K562 (cell line): ENCODE results near the gene PYGB. TPM values are rescaled to one million over a fixed set of nuclear protein-coding genes. Genes with fewer than 3 reads are reported as not detected.

Source experiments
- ATAC-seq: fragments of 200-7000 bp; cut with Tn5 transposase; 3 replicates; pipeline ENCODE4 v1.9.1; 2020; ENCODE audit warnings: moderate library complexity
- BruUV-seq: library from RNA; stranded (reverse); fragments of 400-500 nt; replicated peaks from 2 replicates; lab custom pipeline; 2021; lab: Mats Ljungman, UMichigan
- CTCF ChIA-PET: fragments of 300-600 bp; formaldehyde crosslinking; extraction: SDS; loops from one replicate; lab custom pipeline; 2021; ENCODE audit warnings: low intra/inter-chr PET ratio; lab: Yijun Ruan, JAX
- POLR2A ChIA-PET: fragments of 300-600, 350-650 bp; sonication (Branson Sonifier 250); formaldehyde crosslinking; extraction: SDS; loops from one replicate; lab custom pipeline; 2021; ENCODE audit warnings: antibody characterized with exemption, inconsistent platforms; lab: Yijun Ruan, JAX
- DNase-seq, 4 experiments: peaks; one replicate each; pipeline versions ENCODE4 v3.0.0 to v3.0.0-alpha.2; 2011 to 2018; ENCODE audit warnings: low spot score in 3 of 4, mixed read lengths in 3 of 4; ENCODE audit errors: extremely low read depth in 1 of 4
- FAIRE-seq: peaks from 2 replicates; lab custom pipeline; 2011; peaks lifted over from hg19 to GRCh38; lab: Jason Lieb, UNC
- H2AFZ ChIP-seq: 2 replicates; pipeline ENCODE4 v1.6.0; 2011; ENCODE audit warnings: low read depth, low read length, control low read depth, inconsistent platforms
- H3K27ac ChIP-seq: fragments of 200-600 bp; 3 replicates; pipeline ENCODE4 v1.8.0; 2011; ENCODE audit warnings: low read depth, mild to moderate bottlenecking, control low read depth, inconsistent platforms, low read length, moderate library complexity, mixed read lengths; ENCODE audit errors: extremely low read depth
- H3K27me3 ChIP-seq, 2 experiments: fragments of 300-600 bp in 1 of 2; 2 replicates in 1 of 2; 3 replicates in 1 of 2; pipeline versions ENCODE4 v1.6.0 to v1.8.0; 2011; ENCODE audit warnings: inconsistent platforms in 2 of 2, low read length in 2 of 2, mild to moderate bottlenecking in 1 of 2, mixed read lengths in 1 of 2, moderate library complexity in 1 of 2; ENCODE audit not compliant: control insufficient read depth in 2 of 2, insufficient read depth in 2 of 2
- H3K36me3 ChIP-seq: fragments of 300-600 bp; 3 replicates; pipeline ENCODE4 v1.8.0; 2011; ENCODE audit warnings: mild to moderate bottlenecking, low read length, inconsistent platforms; ENCODE audit not compliant: control insufficient read depth, insufficient read depth
- H3K4me1 ChIP-seq, 2 experiments: fragments of 200-600 bp in 1 of 2; replicated peaks in 1 of 2; 2 replicates in 1 of 2; 3 replicates in 1 of 2; pipeline versions ENCODE4 v1.5.1 to v1.8.0; 2011; ENCODE audit warnings: inconsistent platforms in 2 of 2, low read length in 2 of 2, mild to moderate bottlenecking in 1 of 2, mixed read lengths in 1 of 2, moderate library complexity in 1 of 2; ENCODE audit not compliant: control insufficient read depth in 2 of 2, insufficient read depth in 2 of 2
- H3K4me2 ChIP-seq: 2 replicates; pipeline ENCODE4 v1.6.1; 2011; ENCODE audit warnings: low read length, control low read depth, inconsistent platforms, mixed read lengths; ENCODE audit not compliant: insufficient read depth
- H3K4me3 ChIP-seq: fragments of 200-600 bp; sonication (generic), shearing (Covaris generic); 2 replicates; pipeline ENCODE4 v1.5.1; 2016; ENCODE audit warnings: control low read depth, inconsistent platforms
- H3K79me2 ChIP-seq: fragments of 200-600 bp; 3 replicates; pipeline ENCODE4 v1.8.0; 2011; ENCODE audit warnings: low read length, inconsistent platforms; ENCODE audit not compliant: control insufficient read depth, insufficient read depth
- H3K9ac ChIP-seq, 2 experiments: 2 replicates each; pipeline versions ENCODE4 v1.6.0 to v1.6.1; 2011; ENCODE audit warnings: low read depth in 2 of 2, low read length in 2 of 2, control low read depth in 1 of 2, inconsistent platforms in 1 of 2, mild to moderate bottlenecking in 1 of 2, mixed read lengths in 1 of 2; ENCODE audit not compliant: insufficient read depth in 1 of 2
- H3K9me1 ChIP-seq: one replicate; pipeline ENCODE4 v1.6.0; 2011; ENCODE audit warnings: inconsistent platforms, mild to moderate bottlenecking, low read length, moderate library complexity; ENCODE audit not compliant: control insufficient read depth, insufficient read depth
- H3K9me3 ChIP-seq: replicated peaks from 2 replicates; pipeline ENCODE4 v1.5.1; 2011; ENCODE audit warnings: low read depth, low read length, inconsistent platforms; ENCODE audit not compliant: control insufficient read depth, insufficient read depth
- H4K20me1 ChIP-seq: replicated peaks from 2 replicates; pipeline ENCODE4 v1.6.1; 2011; ENCODE audit warnings: low read length, inconsistent platforms, mixed read lengths; ENCODE audit not compliant: control insufficient read depth, insufficient read depth
- CBX2 ChIP-seq: fragments of 200-600 bp; sonication (generic); IDR thresholded peaks from one replicate; pipeline ENCODE4 v1.6.1; 2012; ENCODE audit warnings: mild to moderate bottlenecking, low read length, inconsistent platforms; ENCODE audit not compliant: insufficient read depth, poor library complexity, severe bottlenecking
- E2F3 ChIP-seq: fragments of 250-450 bp; sonication (Bioruptor Pico); IDR thresholded peaks from 2 replicates; pipeline ENCODE4 v1.4.0; 2020; ENCODE audit warnings: mild to moderate bottlenecking
- ETV6 ChIP-seq, 3 experiments: fragments of 150-350 bp in 1 of 3; sonication (generic) in 1 of 3; formaldehyde crosslinking in 1 of 3; IDR thresholded peaks; 2 replicates each; pipeline versions ENCODE4 v1.6.1 to v1.8.0; 2014 to 2022; ENCODE audit warnings: borderline replicate concordance in 2 of 3, low read depth in 2 of 3, antibody characterized with exemption in 1 of 3, low read length in 1 of 3, mild to moderate bottlenecking in 1 of 3, missing genetic modification reagents in 1 of 3
- MEF2A ChIP-seq: IDR thresholded peaks from 2 replicates; pipeline ENCODE4 v1.6.1; 2011; ENCODE audit warnings: low read depth, mild to moderate bottlenecking, low read length, moderate library complexity; ENCODE audit not compliant: control insufficient read depth
- MLX ChIP-seq, 2 experiments: fragments of 450-650 bp in 1 of 2; sonication (generic) in 1 of 2; formaldehyde crosslinking; conservative IDR thresholded peaks; 2 replicates each; pipeline versions ENCODE4 v1.4.0 to v1.8.1; 2020 to 2022; ENCODE audit warnings: mild to moderate bottlenecking in 1 of 2, missing genetic modification reagents in 1 of 2
- NFIX ChIP-seq: fragments of 250-450 bp; sonication (Bioruptor Pico); IDR thresholded peaks from 2 replicates; pipeline ENCODE4 v1.4.0; 2020; ENCODE audit warnings: low read depth, mild to moderate bottlenecking, moderate library complexity
- POU5F1 ChIP-seq: fragments of 150-350 bp; IDR thresholded peaks from 2 replicates; pipeline ENCODE4 v1.6.1; 2014; ENCODE audit warnings: borderline replicate concordance, low read length, low read depth, mild to moderate bottlenecking; ENCODE audit not compliant: partially characterized antibody
- RAD21 ChIP-seq, 2 experiments: fragments of 250-450 bp in 1 of 2; fragments of 450-650 bp in 1 of 2; sonication (Bioruptor Pico) in 1 of 2; formaldehyde crosslinking in 1 of 2; IDR thresholded peaks in 1 of 2; conservative IDR thresholded peaks in 1 of 2; 2 replicates each; pipeline versions ENCODE4 v1.4.0 to v1.8.0; 2020 to 2022; ENCODE audit warnings: mild to moderate bottlenecking in 2 of 2, moderate library complexity in 1 of 2
- ZBTB17 ChIP-seq: fragments of 450-650 bp; formaldehyde crosslinking; IDR thresholded peaks from 2 replicates; pipeline ENCODE4 v1.4.0; 2020; ENCODE audit warnings: mild to moderate bottlenecking
- ZNF146 ChIP-seq: IDR thresholded peaks from one replicate; pipeline ENCODE4 v1.6.1; 2018; ENCODE audit warnings: missing compliant biosample characterization; ENCODE audit not compliant: unreplicated experiment
- ZNF224 ChIP-seq: sonication (generic); formaldehyde crosslinking; IDR thresholded peaks from 2 replicates; pipeline ENCODE4 v1.8.0; 2022; ENCODE audit warnings: mild to moderate bottlenecking, missing genetic modification reagents
- ZNF695 ChIP-seq: fragments of 450-650 bp; formaldehyde crosslinking; IDR thresholded peaks from 2 replicates; pipeline ENCODE4 v1.4.0; 2020; ENCODE audit warnings: mild to moderate bottlenecking, moderate library complexity
- ZNF75A ChIP-seq: fragments of 450-650 bp; formaldehyde crosslinking; IDR thresholded peaks from 2 replicates; pipeline ENCODE4 v1.4.0; 2020; ENCODE audit warnings: mild to moderate bottlenecking
- ZNF780A ChIP-seq: fragments of 250-450 bp; sonication (Bioruptor Pico); IDR thresholded peaks from 2 replicates; pipeline ENCODE4 v1.5.0; 2021; ENCODE audit warnings: mild to moderate bottlenecking
- ZNF79 ChIP-seq: fragments of 250-450 bp; sonication (Bioruptor Pico); IDR thresholded peaks from 2 replicates; pipeline ENCODE4 v1.4.0; 2020; ENCODE audit warnings: low read depth, mild to moderate bottlenecking, moderate library complexity
- WGBS: fragments of 100-300 bp; shearing (Covaris generic); methylation state at CpG from one replicate; pipeline ENCODE4 v1.1.6; 2016; ENCODE audit warnings: low coverage, mixed read lengths; ENCODE audit not compliant: insufficient coverage; ENCODE audit errors: missing lambda C conversion rate; 5-methylcytosine and 5-hydroxymethylcytosine counted together
- in situ Hi-C: fragments of 300-500 bp; cut with MboI; formaldehyde crosslinking; loops from 4 replicates; pipeline ENCODE4 v1.15.0; 2018; ENCODE audit warnings: inconsistent platforms, mixed read lengths
- intact Hi-C: fragments of 100-400 bp; cut with micrococcal nuclease; formaldehyde crosslinking; loops from 2 replicates; pipeline ENCODE4 v1.14.2; 2022
- polyA plus RNA-seq, 8 experiments: library from polyadenylated mRNA; depleted of rRNA in 4 of 8; stranded (reverse) in 5 of 8; unstranded in 3 of 8; fragments of >200 nt; fragmentation: Nextera tagmentation in 2 of 8; fragmentation: Illumina TruSeq in 1 of 8; extraction: Ambion mirVana in 2 of 8; extraction: Trizol in 1 of 8; gene quantifications; 2 replicates each; pipeline versions ENCODE4 v1.2.1 to v1.2.3, GENCODE V29; 2011 to 2014; ENCODE audit warnings: inconsistent platforms in 1 of 8, missing spikeins in 1 of 8
- total RNA-seq, 7 experiments: library from RNA; depleted of rRNA in 6 of 7; stranded (reverse); fragments of >200 nt in 6 of 7; fragmentation: Illumina TruSeq in 2 of 7; extraction: Trizol in 2 of 7; gene quantifications; 2 replicates each; pipeline versions ENCODE4 v1.2.1 to v1.2.3, GENCODE V29; 2011 to 2021; ENCODE audit warnings: low replicate concordance in 1 of 7
- TF ChIP-seq, protein P1 (sequence below): fragments of 250-450 bp; sonication (Bioruptor Pico); IDR thresholded peaks from 2 replicates; pipeline ENCODE4 v1.8.0; 2022; ENCODE audit warnings: moderate library complexity, mild to moderate bottlenecking, inconsistent platforms
- TF ChIP-seq, protein P2 (sequence below): sonication (generic); formaldehyde crosslinking; IDR thresholded peaks from 2 replicates; pipeline ENCODE4 v1.9.0; 2022; ENCODE audit warnings: mild to moderate bottlenecking, missing genetic modification reagents

PYGB gene
- total and polyA plus RNA-seq, 9 of the 15 experiments (the other 6 are each of a cell fraction or from before 2014, with no cell fraction given), result 0.34 to 18.0 (median 9.8) TPM

DNA sequence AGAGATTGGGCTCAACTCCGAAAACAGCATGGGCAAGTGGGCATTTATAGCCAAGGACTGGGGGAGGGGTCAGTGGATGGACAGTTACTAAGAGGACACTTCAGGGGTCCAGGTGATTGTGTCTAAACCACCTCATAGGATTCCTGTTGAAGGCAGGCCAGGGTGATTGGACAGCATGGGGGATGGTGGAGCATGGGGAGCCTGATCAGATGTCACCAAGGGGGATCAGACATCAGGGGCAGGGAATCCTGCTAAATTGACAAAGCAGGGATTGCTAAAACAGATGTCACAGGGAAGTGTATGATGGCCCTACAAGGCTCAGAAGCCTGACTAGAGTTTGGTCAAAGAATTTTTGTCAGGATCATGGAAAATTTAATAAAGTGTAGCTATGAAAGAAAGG is 2.4 kb upstream of the PYGB start:
- in situ Hi-C loops, result no loop called here
- Histone ChIP-seq H3K27ac (no peak overlapping the region), H3K27me3 (no peaks in the 10 kb centered on the region), H3K9me1 (no peaks in the 10 kb centered on the region), H3K9me3 (no peaks in the 10 kb centered on the region), H3K4me1 (peaks cover 10 to 21% of the 10 kb centered on the region in 2 experiments; a peak in 4 of 5 replicates), H3K79me2 (peaks cover 13% of the 10 kb centered on the region), H3K4me3 (no peak overlapping the region), H3K4me2 (no peak overlapping the region), H4K20me1 (no peaks in the 10 kb centered on the region), H3K36me3 (no peaks in the 10 kb centered on the region), H2AFZ (no peak overlapping the region), H3K9ac (no peak overlapping the region)
- no peak for FAIRE-seq
- WGBS, result 83% methylated on average over 1 of the region's 1 CpG
- intact Hi-C loops, result loop anchor here (5.0 kb wide), 1 partner anchor 48 kb away; the partner anchor contains the start of gene ENTPD6
- BruUV-seq, result no TSS peak
- no peak for DNase-seq
- ChIA-PET CTCF (no interaction called here), POLR2A (no interaction called here)
- ATAC-seq, result no peak
- TF ChIP-seq RAD21 (CRISPR knock-in tag; conservative IDR thresholded peaks at IDR 0.05 in 1 of 2, IDR thresholded peaks at IDR 0.05 in 1 of 2) (no peak), ZNF695 (CRISPR knock-in tag) (no peak), E2F3 (CRISPR knock-in tag) (no peak), ZBTB17 (CRISPR knock-in tag) (no peak), ZNF780A (no peak), POU5F1 (no peak), ZNF75A (no peak), ZNF224 (CRISPR knock-in tag) (no peak), ZNF146 (CRISPR knock-in tag) (no peak), MLX (CRISPR knock-in tag; conservative IDR thresholded peaks at IDR 0.05) (no peak), MEF2A (no peak), NFIX (CRISPR knock-in tag) (no peak), ZNF79 (CRISPR knock-in tag) (no peak), ETV6 (IDR thresholded peaks at IDR 0.05; ENCODE audit: borderline replicate concordance in 1 of 2, low read depth in 2 of 2, low read length in 1 of 2) (no peak), ETV6 (CRISPR knock-in tag; IDR thresholded peaks at IDR 0.05; ENCODE audit: borderline replicate concordance) (no peak), CBX2 (no peak)
- TF ChIP-seq, protein P1, sequence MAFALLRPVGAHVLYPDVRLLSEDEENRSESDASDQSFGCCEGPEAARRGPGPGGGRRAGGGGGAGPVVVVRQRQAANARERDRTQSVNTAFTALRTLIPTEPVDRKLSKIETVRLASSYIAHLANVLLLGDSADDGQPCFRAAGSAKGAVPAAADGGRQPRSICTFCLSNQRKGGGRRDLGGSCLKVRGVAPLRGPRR (CRISPR knock-in tag), result no peak
- TF ChIP-seq, protein P2, sequence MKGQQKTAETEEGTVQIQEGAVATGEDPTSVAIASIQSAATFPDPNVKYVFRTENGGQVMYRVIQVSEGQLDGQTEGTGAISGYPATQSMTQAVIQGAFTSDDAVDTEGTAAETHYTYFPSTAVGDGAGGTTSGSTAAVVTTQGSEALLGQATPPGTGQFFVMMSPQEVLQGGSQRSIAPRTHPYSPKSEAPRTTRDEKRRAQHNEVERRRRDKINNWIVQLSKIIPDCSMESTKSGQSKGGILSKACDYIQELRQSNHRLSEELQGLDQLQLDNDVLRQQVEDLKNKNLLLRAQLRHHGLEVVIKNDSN (CRISPR knock-in tag), result no peak
